Stimulated activated CD8-positive, alpha-beta memory T cell treated with anti-CD3 and anti-CD28 coated beads, Interleukin-2, amount 100 ng/mL, for 1 hour (primary cell): Measurements from ENCODE around the gene E4F1.
"Not testable (repeated sequence)": the region's sequence is repeated elsewhere in the genome, so short reads cannot be mapped to it uniquely, and the experiment has no call there.

Experiments used
- DNase-seq, 2 donors: peaks; one replicate each; pipeline ENCODE4 v3.0.0-alpha.2; 2020; ENCODE audit warnings: low read depth in 2 of 2

E4F1 gene

GRCh38 chr16:2190002-2190658 lies 33.3 kb upstream of the E4F1 start:
- DNase-seq = no peak

DNA sequence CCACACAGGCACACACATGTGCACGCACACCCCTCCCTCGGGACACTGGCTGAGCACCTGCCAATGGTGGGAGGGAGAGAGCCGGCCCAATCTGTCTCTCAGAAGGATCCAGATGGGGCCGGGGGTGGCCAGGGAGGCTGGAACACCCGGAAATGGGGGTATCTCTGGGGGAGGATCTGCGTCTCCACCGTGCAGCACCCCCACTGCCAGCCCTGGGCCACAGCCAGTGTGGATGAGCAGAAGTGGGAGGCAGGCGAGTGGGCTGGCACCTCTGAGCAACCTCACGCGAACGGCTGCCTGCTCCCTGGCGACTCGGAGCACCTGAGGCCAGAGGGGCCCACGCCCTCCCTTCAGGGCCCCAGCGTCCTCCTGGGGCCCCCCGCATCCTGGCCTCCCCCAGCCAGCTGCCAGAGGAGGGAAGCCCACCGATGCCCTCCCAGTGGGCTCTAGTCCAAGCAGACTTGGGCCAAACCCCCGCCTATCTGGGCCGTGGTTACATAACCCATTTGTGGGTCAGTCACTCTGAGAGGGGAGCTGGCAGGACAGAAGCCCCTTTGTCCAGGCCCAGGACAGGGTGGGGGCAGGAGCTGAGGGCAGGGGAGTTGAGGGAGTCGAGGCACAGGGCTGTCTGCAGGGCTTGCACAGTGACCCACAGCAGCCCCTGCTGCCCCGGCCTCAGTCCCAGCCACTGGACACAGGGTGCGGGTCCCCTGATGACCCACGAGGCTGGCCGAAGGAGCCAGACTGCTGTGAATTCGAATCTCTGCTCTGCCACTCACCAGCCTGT lies 32.5 kb upstream of the E4F1 start:
- no peak for DNase-seq

DNA sequence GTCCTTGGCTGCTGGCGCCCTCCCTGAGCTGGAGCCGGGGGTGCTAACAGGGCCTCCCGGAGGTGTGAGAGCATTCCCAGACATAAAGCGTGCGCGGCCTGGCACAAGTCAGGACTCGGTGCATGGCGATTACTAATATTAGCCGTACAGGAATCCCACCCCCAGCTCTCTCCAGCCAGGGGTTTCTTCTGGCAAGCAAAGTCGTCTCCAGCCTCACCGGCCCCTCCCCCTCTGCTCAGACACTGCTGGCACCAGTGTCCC lies 32.0 kb upstream of the E4F1 start:
- no peak for DNase-seq

DNA sequence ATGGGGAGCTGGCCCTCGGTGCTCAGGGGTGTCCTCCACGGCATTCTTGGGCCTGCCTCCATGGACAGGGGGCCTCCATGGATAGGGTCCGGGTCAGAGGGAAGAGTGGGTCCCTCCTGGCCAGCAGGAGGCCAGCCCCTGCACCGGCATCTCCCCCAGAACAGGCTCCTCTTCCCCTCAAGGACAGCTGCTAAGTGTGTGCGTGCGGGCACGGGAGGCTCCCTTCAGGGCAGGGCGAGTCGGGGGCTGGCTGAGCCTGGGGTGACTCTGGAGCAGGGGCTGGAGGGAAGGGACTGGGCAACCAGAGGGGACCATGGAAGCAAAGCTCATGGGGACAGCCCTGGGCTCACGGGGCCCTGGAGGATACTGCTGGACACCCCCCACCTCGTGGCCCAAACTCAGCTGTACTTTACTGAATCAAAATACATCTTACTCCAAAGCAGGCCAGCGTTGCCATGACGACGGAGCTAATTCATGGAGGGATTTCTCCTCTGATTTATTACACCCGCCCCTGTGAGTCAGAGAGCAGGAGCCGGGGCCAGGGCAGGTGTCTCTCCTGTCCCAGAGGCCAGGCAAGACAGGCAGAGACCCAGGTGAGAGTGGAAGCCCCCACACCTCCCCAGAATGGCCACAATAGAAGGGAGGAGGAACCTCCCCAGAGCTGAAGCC lies 29.1 kb upstream of the E4F1 start:
- no peak for DNase-seq

DNA sequence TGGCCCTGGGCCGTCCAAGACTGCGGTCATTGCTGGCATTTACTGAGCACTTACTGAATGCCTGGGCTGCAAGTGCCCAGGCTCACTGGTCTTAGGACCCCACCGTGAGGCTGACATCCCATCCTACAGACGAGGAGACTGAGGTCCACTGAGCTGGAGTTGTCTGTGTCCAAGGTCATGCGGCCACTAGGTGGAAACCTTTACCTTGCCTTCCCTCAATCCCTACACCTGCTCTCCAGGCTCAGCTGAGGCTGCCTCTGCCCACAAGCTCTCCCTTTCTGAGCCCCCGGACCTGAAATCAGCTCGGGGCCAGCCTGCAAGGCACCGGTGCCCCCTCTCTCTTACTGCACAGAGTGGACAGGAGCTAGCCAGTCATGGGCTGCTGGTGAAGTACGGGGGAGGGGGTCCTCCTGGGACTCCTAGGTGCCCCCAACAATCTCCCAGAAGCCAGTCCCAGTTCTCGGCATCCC lies 28.5 kb upstream of the E4F1 start:
- DNase-seq = peak in 1 of 2 donors; percentile 17

DNA sequence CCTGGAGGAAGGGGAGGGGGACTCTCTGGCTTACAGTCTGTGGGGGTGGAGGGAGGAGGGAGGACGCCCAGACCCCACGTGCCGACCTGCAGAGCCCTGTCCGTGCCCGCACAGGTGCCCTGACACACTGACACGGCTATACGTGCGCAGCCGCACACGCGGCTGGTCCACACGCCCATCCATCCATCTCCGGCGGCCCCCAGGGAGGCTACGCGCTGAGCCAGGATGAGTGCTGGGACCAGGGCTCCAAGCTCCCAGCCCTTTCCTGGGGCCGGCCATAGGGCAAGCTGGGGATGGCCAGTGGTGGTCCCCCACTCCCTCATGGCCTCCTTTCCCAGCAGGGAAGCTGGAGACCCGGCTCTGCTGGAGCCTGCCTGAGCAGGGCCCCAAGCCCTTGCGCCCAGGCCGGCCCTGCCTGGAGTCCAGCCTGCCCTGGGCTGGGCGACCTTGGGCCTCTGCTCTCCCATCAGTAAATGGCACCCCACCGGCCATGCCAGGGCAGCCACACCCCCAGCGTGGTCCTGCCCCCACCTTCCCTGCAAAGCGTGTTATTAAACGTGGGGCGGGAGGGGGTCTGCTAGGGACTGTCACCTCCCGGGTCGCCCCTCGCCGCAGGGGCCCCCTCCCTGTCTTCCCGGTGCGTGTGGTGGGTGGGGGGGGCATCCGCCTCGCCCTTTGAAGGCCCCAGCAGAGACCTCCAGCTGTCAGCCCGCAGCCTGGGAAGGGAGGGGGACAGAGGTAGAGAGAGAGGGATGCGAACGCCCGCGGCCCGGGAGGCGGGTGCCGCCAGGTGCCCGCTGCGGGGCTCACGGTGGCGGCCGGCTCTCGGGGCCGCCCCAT lies 27.8 kb upstream of the E4F1 start:
- no peak for DNase-seq

- DNase-seq = no peak
These were observed 27.0 kb upstream of the E4F1 start, which contains the start of gene CASKIN1 for GRCh38 chr16:2196162-2196980. Gene CASKIN1, minus strand, starts transcription at chr16:2196605. Its CDS starts 173 bp downstream, at chr16:2196432.

DNA sequence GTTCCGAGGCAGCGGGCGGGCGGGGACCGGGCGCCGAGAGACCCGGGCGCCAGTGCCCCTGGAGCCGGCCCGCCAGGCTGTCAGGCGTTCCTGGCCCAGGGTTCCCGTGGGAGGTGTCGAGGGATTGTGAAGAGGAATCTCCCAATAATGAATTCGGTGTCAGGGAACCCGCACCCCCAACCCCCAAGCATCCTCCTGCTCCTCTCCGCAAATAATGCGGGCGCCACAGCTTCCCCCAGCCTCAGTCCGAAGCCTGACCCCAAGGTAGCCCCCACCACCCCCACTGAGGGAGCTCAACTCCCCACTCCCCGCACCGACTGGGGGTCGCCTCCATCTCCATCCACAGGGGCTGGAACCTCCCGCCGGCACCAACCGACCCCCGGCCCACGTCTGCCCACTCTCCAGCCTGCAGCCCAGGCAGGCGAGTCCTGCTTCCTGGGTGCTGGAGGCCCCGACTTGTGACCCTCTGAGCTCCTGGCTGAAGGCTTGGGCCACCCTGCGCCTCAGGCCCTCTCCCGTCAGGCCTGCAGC lies 26.3 kb upstream of the E4F1 start:
- no peak for DNase-seq

GRCh38 chr16:2197765-2198164 lies 25.6 kb upstream of the E4F1 start:
- no peak for DNase-seq

DNA sequence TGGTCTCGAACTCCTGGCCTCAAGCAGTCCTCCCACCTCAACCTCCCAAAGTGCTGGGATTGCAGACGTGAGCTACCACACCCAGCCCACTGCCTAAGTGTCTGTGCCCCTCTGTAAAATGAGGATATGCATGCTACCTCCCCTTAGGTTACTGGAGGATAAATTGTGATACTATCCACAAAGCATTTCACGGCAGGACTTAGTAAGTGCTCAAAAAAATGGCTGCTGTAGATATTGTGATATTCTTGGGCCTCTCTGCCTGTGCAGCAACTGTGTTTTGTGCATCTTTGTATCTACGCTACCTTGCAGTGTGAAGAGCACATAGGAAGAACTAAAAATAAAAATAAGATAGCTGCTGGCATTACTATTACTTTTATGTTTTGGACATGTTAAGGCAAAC lies 25.1 kb upstream of the E4F1 start:
- DNase-seq = no peak

DNA sequence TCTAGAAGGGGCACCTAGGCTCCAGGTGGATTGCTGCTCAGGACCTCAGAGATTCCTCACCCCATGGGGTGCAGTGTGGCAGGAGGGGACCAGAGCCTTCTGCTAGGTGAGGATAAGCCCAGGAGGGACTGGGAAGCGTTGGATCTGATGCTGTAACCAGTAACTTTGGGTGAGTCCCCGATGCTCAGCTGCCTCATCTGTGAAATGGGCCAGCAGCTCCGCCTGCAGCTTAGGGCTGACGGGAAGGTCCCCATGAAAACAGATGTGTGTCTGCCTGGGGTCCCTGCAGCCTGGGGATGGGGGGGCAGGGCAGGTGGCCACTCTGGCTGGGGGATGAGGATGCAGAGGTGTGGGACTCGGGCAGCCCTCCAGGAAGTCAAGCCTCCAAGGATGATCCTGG lies 24.3 kb upstream of the E4F1 start:
- no peak for DNase-seq

- no peak for DNase-seq
These were observed 23.7 kb upstream of the E4F1 start for GRCh38 chr16:2199621-2200139.

DNA sequence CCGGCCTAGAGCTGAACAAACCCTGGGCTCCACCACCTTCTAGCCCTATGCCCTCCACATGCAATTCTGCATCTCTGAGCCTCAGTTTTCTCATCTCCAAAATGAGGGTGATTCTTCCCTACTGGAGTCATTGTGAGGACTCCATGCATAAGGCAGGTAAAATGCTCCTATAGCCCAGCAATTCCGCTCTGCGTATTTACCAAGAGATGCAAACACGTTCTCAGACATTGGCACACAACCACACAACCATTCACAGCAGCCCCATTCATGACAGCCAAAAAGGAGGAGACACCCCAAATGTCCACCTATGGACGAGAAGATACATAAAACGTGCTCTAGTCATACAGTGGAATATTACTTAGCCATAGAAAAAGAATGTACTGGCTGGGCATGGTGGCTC lies 23.1 kb upstream of the E4F1 start:
- no peak for DNase-seq

DNA sequence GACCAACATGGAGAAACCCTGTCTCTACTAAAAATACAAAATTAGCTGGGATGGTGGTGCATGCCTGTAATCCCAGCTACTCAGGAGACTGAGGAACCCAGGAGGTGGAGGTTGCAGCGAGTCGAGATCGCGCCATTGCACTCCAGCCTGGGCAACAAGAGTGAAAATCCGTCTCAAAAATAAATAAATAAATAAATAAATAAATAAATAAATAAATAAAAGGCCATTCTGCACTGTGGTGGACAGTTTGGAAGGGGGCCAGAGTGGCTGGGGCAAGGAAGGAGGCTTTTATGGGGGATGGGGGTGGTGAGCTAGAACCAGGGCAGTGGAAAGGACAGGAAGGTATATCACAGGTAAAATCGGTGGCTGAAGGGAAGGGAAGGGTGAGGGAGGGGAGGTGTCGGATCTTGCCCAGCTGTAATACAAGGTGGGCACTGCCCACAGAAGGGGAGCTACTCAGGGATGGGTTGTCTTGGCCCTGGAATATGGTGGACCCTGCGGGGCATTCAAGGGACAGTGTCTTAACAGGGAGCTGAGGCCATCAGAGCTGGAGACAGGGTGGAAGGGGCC lies 20.2 kb upstream of the E4F1 start:
- not testable (repeated sequence) for DNase-seq

DNA sequence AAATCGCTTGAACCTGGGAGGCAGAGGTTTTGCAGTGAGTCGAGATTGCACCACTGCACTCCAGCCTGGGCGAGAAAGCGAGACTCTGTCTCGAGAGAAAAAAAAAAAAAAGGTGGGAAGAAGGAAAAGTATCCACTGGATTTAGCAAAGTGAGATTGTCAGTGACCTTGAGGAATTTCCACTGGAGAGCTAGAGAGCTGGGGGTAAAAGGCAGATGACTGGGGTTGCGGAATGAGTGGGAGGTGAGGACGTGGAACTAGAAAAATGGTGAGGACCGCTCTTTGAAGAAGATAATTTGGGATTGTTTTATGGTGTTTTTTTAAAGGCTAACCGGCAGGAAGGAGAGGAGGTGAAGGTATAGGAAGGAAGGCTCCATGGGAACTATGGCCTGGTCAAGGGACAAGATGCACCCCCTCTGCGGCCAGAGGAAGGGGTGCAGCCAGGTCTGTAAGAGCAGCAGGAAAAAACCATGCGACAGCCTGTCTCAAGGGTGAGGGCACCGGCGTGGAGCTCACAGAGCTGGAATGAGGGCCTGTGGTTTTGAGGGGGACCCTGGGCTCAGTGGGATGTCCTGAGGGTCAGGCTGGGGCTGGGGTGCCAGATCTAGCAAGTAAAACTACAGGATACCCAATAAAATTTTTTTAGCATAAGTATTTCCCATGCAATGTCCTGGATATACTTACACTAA lies 18.8 kb upstream of the E4F1 start:
- DNase-seq = no peak

DNA sequence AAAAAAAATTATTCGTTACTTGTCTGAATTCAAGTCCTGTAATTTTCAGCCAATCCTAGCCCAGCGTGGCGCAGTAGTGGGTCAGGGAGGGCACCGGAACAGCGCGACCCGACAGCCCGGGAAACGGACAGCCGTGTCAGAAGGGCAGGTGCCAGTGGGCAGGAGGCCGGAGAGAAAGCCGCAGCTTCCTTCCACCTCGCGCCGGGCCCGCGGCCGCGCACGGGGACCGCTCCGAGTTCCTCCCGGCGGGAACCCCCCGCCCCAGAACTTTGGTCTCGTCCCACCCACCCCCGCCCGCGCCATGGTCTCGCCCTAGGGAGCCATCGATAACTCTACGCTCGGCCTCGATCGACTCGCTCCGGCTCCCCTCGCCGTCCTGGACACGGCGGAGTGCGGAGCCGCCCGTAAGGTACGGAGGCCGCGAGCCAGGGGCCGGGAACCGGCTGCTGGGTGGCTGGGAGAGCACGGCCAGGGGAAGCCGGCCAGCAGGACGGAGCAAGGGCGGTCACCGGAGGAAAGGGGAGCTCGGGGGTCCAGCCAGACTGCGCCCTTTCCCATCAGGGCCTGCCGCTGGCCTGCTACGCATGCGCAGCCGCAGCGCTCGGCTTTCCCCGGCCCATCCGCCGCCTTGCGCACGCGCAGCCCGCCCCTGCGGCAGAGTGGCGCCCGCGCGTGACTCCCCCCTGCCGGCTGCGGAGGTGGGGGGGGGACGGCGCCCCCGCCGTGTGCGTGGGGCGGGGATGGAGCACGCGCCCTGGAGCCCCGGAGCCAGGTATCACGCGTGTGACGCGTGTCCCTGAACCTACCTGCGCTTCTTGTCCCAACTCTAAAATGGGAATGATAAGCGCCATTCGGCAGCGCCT lies 18.1 kb upstream of the E4F1 start, which contains the start of gene MLST8:
Gene MLST8, plus strand, starts transcription at position 351 of the 863 bp plus-strand sequence. CDS start 632 bp downstream, outside the sequence.
- peak; percentile 80 to 84 for DNase-seq

- DNase-seq = no peak
These were observed 17.5 kb upstream of the E4F1 start for GRCh38 chr16:2205967-2206313.

GRCh38 chr16:2206420-2206779 lies 17.0 kb upstream of the E4F1 start:
- no peak for DNase-seq
